ENCODE results near the gene SBF2. TPM values are rescaled to one million over a fixed set of nuclear protein-coding genes. Genes with fewer than 3 reads are reported as not detected.

SBF2 gene
- total and polyA plus RNA-seq, 9 of the 15 experiments (the other 6 are each of a cell fraction or from before 2014, with no cell fraction given): 0.80 to 9.5 (median 5.0) TPM

- no peaks in the 10 kb centered on the region for H3K9me3 ChIP-seq (replicated peaks; ENCODE audit: control insufficient read depth, insufficient read depth, low read depth, low read length)
- H3K9me1 ChIP-seq (ENCODE audit: control insufficient read depth, insufficient read depth, low read length): no peaks in the 10 kb centered on the region
- no peaks in the 10 kb centered on the region for H3K4me1 ChIP-seq (replicated peaks in 1 of 2; ENCODE audit: control insufficient read depth in 2 of 2, insufficient read depth in 2 of 2, low read length in 2 of 2)
- no peak overlapping the region for H3K4me2 ChIP-seq (ENCODE audit: insufficient read depth, low read length)
- BruUV-seq (replicated peaks): no TSS peak
- ChIA-PET CTCF (ENCODE audit: low intra/inter-chr PET ratio) (no interaction called here), POLR2A (no interaction called here)
- H3K4me3 ChIP-seq: no peak overlapping the region
- no peak overlapping the region for H3K27ac ChIP-seq (ENCODE audit: extremely low read depth, low read depth, low read length)
- H4K20me1 ChIP-seq (replicated peaks; ENCODE audit: control insufficient read depth, insufficient read depth, low read length): no peaks in the 10 kb centered on the region
- in situ Hi-C loops (cut with MboI) (no loop called here), intact Hi-C loops (cut with micrococcal nuclease) (loop anchor here (10.0 kb wide), 1 partner anchor 207 kb away; no protein-coding TSS in a partner anchor)
- no peaks in the 10 kb centered on the region for H3K79me2 ChIP-seq (ENCODE audit: control insufficient read depth, insufficient read depth, low read length)
- H2AFZ ChIP-seq (ENCODE audit: low read depth, low read length): no peak overlapping the region
- peaks cover 0 to 4% of the 10 kb centered on the region in 2 experiments; a peak in 2 of 5 replicates for H3K27me3 ChIP-seq (ENCODE audit: control insufficient read depth in 2 of 2, insufficient read depth in 2 of 2, low read length in 2 of 2)
- DNase-seq (ENCODE audit: extremely low read depth in 1 of 4, low spot score in 3 of 4): no peak
- TF ChIP-seq SREBF1 (IDR thresholded peaks at IDR 0.05; ENCODE audit: borderline replicate concordance, low read depth, low read length) (no peak), PHF8 (IDR thresholded peaks at IDR 0.05; ENCODE audit: borderline replicate concordance, low read length) (no peak), ATF3 (IDR thresholded peaks at IDR 0.05) (no peak), ATF3 (CRISPR knock-in tag; conservative IDR thresholded peaks at IDR 0.05) (no peak), ARID2 (IDR thresholded peaks at IDR 0.05) (no peak), RBM15 (IDR thresholded peaks at IDR 0.05; ENCODE audit: insufficient read depth, low read length) (no peak), ZC3H8 (IDR thresholded peaks at IDR 0.05) (no peak), KHSRP (IDR thresholded peaks at IDR 0.05) (no peak), ZBTB26 (CRISPR knock-in tag; IDR thresholded peaks at IDR 0.05) (no peak), SMC3 (conservative IDR thresholded peaks at IDR 0.05; ENCODE audit: insufficient read depth, low read depth, low read length) (no peak), SIN3A (IDR thresholded peaks at IDR 0.05; ENCODE audit: borderline replicate concordance in 2 of 2, control insufficient read depth in 1 of 2, low read depth in 2 of 2, low read length in 2 of 2) (no peak), NONO (IDR thresholded peaks at IDR 0.05; ENCODE audit: low read depth in 2 of 2, low read length in 1 of 2) (no peak), ZNF445 (CRISPR knock-in tag; IDR thresholded peaks at IDR 0.05; ENCODE audit: low read depth) (no peak), ELF1 (tag; IDR thresholded peaks at IDR 0.05) (no peak), DMBX1 (CRISPR knock-in tag; IDR thresholded peaks at IDR 0.05; ENCODE audit: borderline replicate concordance) (no peak)
- no peak for ATAC-seq
- FAIRE-seq: no peak
- H3K36me3 ChIP-seq (ENCODE audit: control insufficient read depth, insufficient read depth, low read length): no peaks in the 10 kb centered on the region
- no peak overlapping the region for H3K9ac ChIP-seq (ENCODE audit: insufficient read depth in 1 of 2, low read depth in 2 of 2, low read length in 2 of 2)
- WGBS (ENCODE audit: insufficient coverage, low coverage, missing lambda C conversion rate): 3% methylated on average over 2 of the region's 2 CpGs
Observed at GRCh38 chr11:10107497-10107896, 186.5 kb downstream of the SBF2 start.
